ENCODE results near the gene APOA4. TPM values are rescaled to one million over a fixed set of nuclear protein-coding genes. Genes with fewer than 3 reads are reported as not detected.

The APOA4 gene
- total and polyA plus RNA-seq, 9 of the 15 experiments (the other 6 are each of a cell fraction or from before 2014, with no cell fraction given) = 0.07 TPM; not detected in 8

DNA sequence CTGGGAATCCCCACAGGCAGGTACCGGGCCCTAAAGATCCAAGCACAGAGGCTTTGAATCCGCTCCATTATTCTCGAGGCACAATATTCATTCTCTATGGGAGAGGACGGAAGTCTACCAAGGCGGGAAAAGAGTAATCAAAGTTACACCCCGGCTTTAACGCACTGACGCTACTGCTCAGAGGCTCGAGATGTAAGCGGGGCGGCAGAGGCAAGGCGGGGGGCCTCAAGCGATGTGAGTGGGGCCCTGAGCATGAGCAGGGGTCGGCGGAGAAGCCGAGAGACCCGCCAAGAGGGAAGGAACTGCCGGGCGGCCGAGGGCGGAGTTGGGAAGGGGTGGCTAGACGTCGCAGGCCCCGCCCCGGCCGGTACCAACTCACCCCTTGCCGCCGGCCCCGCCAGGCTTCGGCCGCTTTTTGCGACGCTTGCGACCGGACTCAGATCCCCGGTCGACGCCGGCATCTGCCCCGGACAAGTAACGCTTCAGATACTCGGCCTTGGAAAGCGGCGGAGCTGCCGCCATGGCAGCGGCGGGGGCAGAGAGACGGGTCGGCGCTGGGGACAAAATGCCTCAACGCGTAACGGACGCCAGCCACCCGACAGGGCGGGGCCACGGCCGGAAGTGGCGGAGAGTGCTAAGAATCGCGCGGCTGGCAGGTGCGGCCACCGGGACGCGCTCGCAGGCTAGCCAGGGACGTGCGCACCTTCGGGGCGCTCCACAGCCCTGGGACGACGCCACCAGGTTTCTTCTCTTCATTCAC is 50.5 kb downstream of the APOA4 start, which contains the start of gene BUD13 (continued):
- TF ChIP-seq, protein P1, sequence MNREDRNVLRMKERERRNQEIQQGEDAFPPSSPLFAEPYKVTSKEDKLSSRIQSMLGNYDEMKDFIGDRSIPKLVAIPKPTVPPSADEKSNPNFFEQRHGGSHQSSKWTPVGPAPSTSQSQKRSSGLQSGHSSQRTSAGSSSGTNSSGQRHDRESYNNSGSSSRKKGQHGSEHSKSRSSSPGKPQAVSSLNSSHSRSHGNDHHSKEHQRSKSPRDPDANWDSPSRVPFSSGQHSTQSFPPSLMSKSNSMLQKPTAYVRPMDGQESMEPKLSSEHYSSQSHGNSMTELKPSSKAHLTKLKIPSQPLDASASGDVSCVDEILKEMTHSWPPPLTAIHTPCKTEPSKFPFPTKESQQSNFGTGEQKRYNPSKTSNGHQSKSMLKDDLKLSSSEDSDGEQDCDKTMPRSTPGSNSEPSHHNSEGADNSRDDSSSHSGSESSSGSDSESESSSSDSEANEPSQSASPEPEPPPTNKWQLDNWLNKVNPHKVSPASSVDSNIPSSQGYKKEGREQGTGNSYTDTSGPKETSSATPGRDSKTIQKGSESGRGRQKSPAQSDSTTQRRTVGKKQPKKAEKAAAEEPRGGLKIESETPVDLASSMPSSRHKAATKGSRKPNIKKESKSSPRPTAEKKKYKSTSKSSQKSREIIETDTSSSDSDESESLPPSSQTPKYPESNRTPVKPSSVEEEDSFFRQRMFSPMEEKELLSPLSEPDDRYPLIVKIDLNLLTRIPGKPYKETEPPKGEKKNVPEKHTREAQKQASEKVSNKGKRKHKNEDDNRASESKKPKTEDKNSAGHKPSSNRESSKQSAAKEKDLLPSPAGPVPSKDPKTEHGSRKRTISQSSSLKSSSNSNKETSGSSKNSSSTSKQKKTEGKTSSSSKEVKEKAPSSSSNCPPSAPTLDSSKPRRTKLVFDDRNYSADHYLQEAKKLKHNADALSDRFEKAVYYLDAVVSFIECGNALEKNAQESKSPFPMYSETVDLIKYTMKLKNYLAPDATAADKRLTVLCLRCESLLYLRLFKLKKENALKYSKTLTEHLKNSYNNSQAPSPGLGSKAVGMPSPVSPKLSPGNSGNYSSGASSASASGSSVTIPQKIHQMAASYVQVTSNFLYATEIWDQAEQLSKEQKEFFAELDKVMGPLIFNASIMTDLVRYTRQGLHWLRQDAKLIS (CRISPR knock-in tag; IDR thresholded peaks at IDR 0.05) = peak; percentile 70; the same call in 1 of the 2 replicates
- peak; percentile 100 for TF ChIP-seq MTA3 (IDR thresholded peaks at IDR 0.05; ENCODE audit: borderline replicate concordance)
- peak; percentile 65 for TF ChIP-seq POLR2H (tag; IDR thresholded peaks at IDR 0.05; ENCODE audit: low read depth)
- no peak for TF ChIP-seq FOXM1 (IDR thresholded peaks at IDR 0.05; ENCODE audit: low read depth)
- TF ChIP-seq FOXM1 (CRISPR knock-in tag; IDR thresholded peaks at IDR 0.05; ENCODE audit: low read depth) = 0 out of 2 replicates have a peak, but pooled peaks have one; percentile 53
- peak; percentile 58 for TF ChIP-seq RBM22 (IDR thresholded peaks at IDR 0.05; ENCODE audit: low read depth, low read length, poor library complexity, severe bottlenecking)
- TF ChIP-seq NR2C2 (CRISPR knock-in tag; IDR thresholded peaks at IDR 0.05) = no peak
- TF ChIP-seq NR2C2 (tag; IDR thresholded peaks at IDR 0.05) = peak; percentile 69
- TF ChIP-seq NUFIP1 (IDR thresholded peaks at IDR 0.05; ENCODE audit: partially characterized antibody) = no peak
- no peak for TF ChIP-seq RFX5 (IDR thresholded peaks at IDR 0.05; ENCODE audit: low read depth, low read length)
- no peak for TF ChIP-seq ZNF717 (CRISPR knock-in tag; IDR thresholded peaks at IDR 0.05)
- TF ChIP-seq FOXK2 (conservative IDR thresholded peaks at IDR 0.05 in 1 of 2, IDR thresholded peaks at IDR 0.05 in 1 of 2; ENCODE audit: low read depth in 2 of 2) = peak; percentile 18 to 77; a peak in 1 of 4 replicates
- 0 out of 3 replicates have a peak, but pooled peaks of 1 of the 2 experiments have one; percentile 62 for TF ChIP-seq CBX3 (IDR thresholded peaks at IDR 0.05; ENCODE audit: borderline replicate concordance in 1 of 2, low read length in 2 of 2)
- TF ChIP-seq SP1 (CRISPR knock-in tag; IDR thresholded peaks at IDR 0.05) = peak; percentile 96
- peak; percentile 92 for TF ChIP-seq ATF7 (IDR thresholded peaks at IDR 0.05)
- TF ChIP-seq ZNF79 (CRISPR knock-in tag; IDR thresholded peaks at IDR 0.05; ENCODE audit: low read depth) = no peak
